GM12878 (cell line): ENCODE measurements around the gene E2F2. TPM values are rescaled to one million over a fixed set of nuclear protein-coding genes. Genes with fewer than 3 reads are reported as not detected.
A peak's percentile ranks its signal among the peaks of the same experiment; 100 is the strongest.

Experiments used
- BMI1 ChIP-seq: fragments of 450-650 bp; IDR thresholded peaks from 2 replicates; pipeline ENCODE4 v1.6.1; 2016; ENCODE audit warnings: mild to moderate bottlenecking, moderate library complexity, borderline replicate concordance
- CHD4 ChIP-seq: fragments of 200-600 bp; sonication (generic); IDR thresholded peaks from 2 replicates; pipeline ENCODE4 v1.6.1; 2016; ENCODE audit warnings: mild to moderate bottlenecking
- E2F4 ChIP-seq: IDR thresholded peaks from 2 replicates; pipeline ENCODE4 v1.6.1; 2012; ENCODE audit warnings: low read depth, low read length, improper control_type of control experiment
- KLF5 ChIP-seq: fragments of 450-650 bp; IDR thresholded peaks from 2 replicates; pipeline ENCODE4 v1.6.1; 2014; ENCODE audit warnings: mild to moderate bottlenecking; ENCODE audit not compliant: partially characterized antibody
- MEF2A ChIP-seq: IDR thresholded peaks from 2 replicates; pipeline ENCODE4 v1.6.1; 2011; ENCODE audit warnings: low read depth, mild to moderate bottlenecking, low read length, moderate library complexity; ENCODE audit not compliant: insufficient read depth
- MTA3 ChIP-seq: IDR thresholded peaks from 2 replicates; pipeline ENCODE4 v1.6.1; 2012; ENCODE audit warnings: low read length, inconsistent platforms, borderline replicate concordance
- NBN ChIP-seq: fragments of 450-650 bp; IDR thresholded peaks from 2 replicates; pipeline ENCODE4 v1.6.1; 2016
- NR2F1 ChIP-seq: fragments of 450-650 bp; conservative IDR thresholded peaks from 2 replicates; pipeline ENCODE4 v1.6.1; 2017; ENCODE audit warnings: mild to moderate bottlenecking
- SIN3A ChIP-seq: IDR thresholded peaks from 2 replicates; pipeline ENCODE4 v1.6.1; 2012; ENCODE audit warnings: low read depth, low read length, improper control_type of control experiment
- SRF ChIP-seq, 2 experiments: IDR thresholded peaks; 2 replicates each; pipeline ENCODE4 v1.6.1; 2011; ENCODE audit warnings: low read depth in 2 of 2, low read length in 2 of 2, mild to moderate bottlenecking in 1 of 2, moderate library complexity in 1 of 2
- SUPT20H ChIP-seq: IDR thresholded peaks from 2 replicates; pipeline ENCODE4 v1.6.1; 2011; ENCODE audit warnings: low read depth, mild to moderate bottlenecking, low read length, moderate library complexity, borderline replicate concordance; ENCODE audit not compliant: control insufficient read depth
- YBX1 ChIP-seq: fragments of 450-650 bp; IDR thresholded peaks from 2 replicates; pipeline ENCODE4 v1.6.1; 2016; ENCODE audit warnings: antibody characterized with exemption
- ZBED1 ChIP-seq: IDR thresholded peaks from 2 replicates; pipeline ENCODE4 v1.6.1; 2016; ENCODE audit warnings: borderline replicate concordance
- ZNF274 ChIP-seq: IDR thresholded peaks from one replicate; pipeline ENCODE4 v1.8.0; 2011; ENCODE audit not compliant: insufficient read length, insufficient read depth
- ZSCAN29 ChIP-seq: fragments of 450-650 bp; IDR thresholded peaks from 2 replicates; pipeline ENCODE4 v1.6.1; 2017; ENCODE audit warnings: mild to moderate bottlenecking, moderate library complexity
- polyA plus RNA-seq, 11 experiments: library from polyadenylated mRNA; depleted of rRNA in 4 of 11; unstranded in 6 of 11; stranded (reverse) in 5 of 11; fragments of >200 nt; fragmentation: Nextera tagmentation in 4 of 11; fragmentation: Illumina TruSeq in 1 of 11; extraction: Ambion mirVana in 4 of 11; extraction: Trizol in 1 of 11; gene quantifications; 1 replicate in 1 of 11; 2 replicates in 10 of 11; pipeline versions ENCODE4 v1.2.1 to v1.2.3, GENCODE V29; 2011 to 2016; ENCODE audit warnings: inconsistent platforms in 2 of 11, missing spikeins in 2 of 11, low read depth in 1 of 11
- total RNA-seq, 4 experiments: library from RNA; depleted of rRNA in 3 of 4; stranded (reverse); fragments of >200 nt in 3 of 4; fragmentation: Illumina TruSeq in 1 of 4; extraction: Trizol in 1 of 4; gene quantifications; 2 replicates each; pipeline versions ENCODE4 v1.2.1 to v1.2.3, GENCODE V29; 2013 to 2021

E2F2 gene
- total and polyA plus RNA-seq, 10 of the 15 experiments (the other 5 are each of a cell fraction or from before 2014, with no cell fraction given): 3.8 to 27.2 (median 14.6) TPM

- TF ChIP-seq ZBED1: no peak
- TF ChIP-seq ZSCAN29: no peak
- TF ChIP-seq SRF (IDR thresholded peaks at IDR 0.05; ENCODE audit: low read depth in 2 of 2, low read length in 2 of 2): no peak
- TF ChIP-seq NBN: 0 out of 2 replicates have a peak, but pooled peaks have one; percentile 15
- no peak for TF ChIP-seq SUPT20H
- TF ChIP-seq SIN3A: no peak
- TF ChIP-seq BMI1: no peak
- no peak for TF ChIP-seq MTA3
- no peak for TF ChIP-seq ZNF274
- no peak for TF ChIP-seq CHD4
- TF ChIP-seq MEF2A: no peak
- no peak for TF ChIP-seq YBX1
- peak; percentile 76; the same call in 1 of the 2 replicates for TF ChIP-seq NR2F1
- no peak for TF ChIP-seq E2F4
- no peak for TF ChIP-seq KLF5
Observed at GRCh38 chr1:23554127-23554480, 23.1 kb upstream of the E2F2 start (continued).
